Right lobe of liver (tissue), 6 donors: ENCODE results near the gene GPRIN3. TPM values are rescaled to one million over a fixed set of nuclear protein-coding genes. Genes with fewer than 3 reads are reported as not detected.
A peak's percentile ranks its signal among the peaks of the same experiment; 100 is the strongest.

ENCODE experiments used
- ATAC-seq, 4 donors: fragments of 200-7000 bp; cut with Tn5 transposase; one replicate each; pipeline ENCODE4 v1.9.1; 2020; ENCODE audit warnings: mild to moderate bottlenecking in 4 of 4, moderate library complexity in 4 of 4
- DNase-seq, 3 donors: peaks; one replicate each; pipeline ENCODE4 v3.0.0-alpha.2; 2020
- H3K27ac ChIP-seq, 3 donors: fragments of 200-600 bp; one replicate each; pipeline ENCODE4 v1.8.0; 2022
- H3K27me3 ChIP-seq, 2 donors: fragments of 200-600 bp; one replicate each; pipeline ENCODE4 v1.8.0; 2022
- H3K36me3 ChIP-seq, 4 donors: fragments of 200-600 bp; sonication (generic) in 1 of 4; one replicate each; pipeline versions ENCODE4 v1.5.1 to v1.8.0; 2017 to 2022; ENCODE audit warnings: control low read depth in 1 of 4
- H3K4me1 ChIP-seq, 4 donors: fragments of 200-600 bp; sonication (generic) in 1 of 4; one replicate each; pipeline versions ENCODE4 v1.5.1 to v1.8.0; 2017 to 2022; ENCODE audit warnings: control low read depth in 1 of 4
- H3K4me3 ChIP-seq, 3 donors: fragments of 200-600 bp; one replicate each; pipeline ENCODE4 v1.8.0; 2022
- H3K9me3 ChIP-seq, 4 donors: fragments of 200-600 bp; sonication (generic) in 1 of 4; one replicate each; pipeline versions ENCODE4 v1.5.1 to v1.8.0; 2017 to 2022; ENCODE audit warnings: control low read depth in 1 of 4
- POLR2A ChIP-seq: fragments of 450-650 bp; IDR thresholded peaks from one replicate; pipeline ENCODE4 v1.6.1; 2017; ENCODE audit warnings: antibody characterized with exemption, mild to moderate bottlenecking
- WGBS: methylation state at CpG from one replicate; pipeline ENCODE4 v1.1.6; 2018; ENCODE audit warnings: low coverage, low lambda C conversion rate; ENCODE audit not compliant: insufficient coverage; ENCODE audit errors: missing lambda C conversion rate; 5-methylcytosine and 5-hydroxymethylcytosine counted together
- intact Hi-C, 2 donors: fragments of 100-400 bp; cut with DNase I; formaldehyde crosslinking; loops; one replicate each; pipeline versions ENCODE4 v1.11.2 to v1.14.1; 2022
- total RNA-seq, 6 experiments: library from RNA; depleted of rRNA in 2 of 6; stranded (reverse); fragments of >200 nt in 2 of 6; fragmentation: NEBNext Ultra II Directional in 3 of 6; extraction: Animal tissue kit (Norgen Biotek cat#: 25700) in 3 of 6; gene quantifications; one replicate each; pipeline versions ENCODE4 v1.1.0 to v1.2.4, GENCODE V29; 2016 to 2023
- TF ChIP-seq, protein P1 (sequence below), 4 donors: fragments of 200-600 bp in 3 of 4; fragments of 450-650 bp in 1 of 4; IDR thresholded peaks; one replicate each; pipeline versions ENCODE4 v1.5.1 to v1.8.0; 2016 to 2022; ENCODE audit warnings: antibody characterized with exemption in 4 of 4, mild to moderate bottlenecking in 2 of 4
- donor health status: DM: no; HTN: yes; CAD: no.
- donor health status: DM: no; HTN: no; CAD: no.
- donor health status: DM: no; HTN: no; CAD: no.
- donor health status: DM: no; HTN: yes; CAD: no.
- donor health status: DM: no; HTN: yes; CAD: no.

The GPRIN3 gene
- total RNA-seq, 6 experiments from 2014 or later: 0.29 to 7.9 (median 3.9) TPM

- Histone ChIP-seq H3K9me3 (no peaks in the 10 kb centered on the region), H3K27ac (peak overlapping the region; percentile 80 to 88 (median 87)), H3K4me3 (peak overlapping the region; percentile 14 to 53 (median 23)), H3K36me3 (no peaks in the 10 kb centered on the region), H3K27me3 (no peaks in the 10 kb centered on the region), H3K4me1 (peaks cover 0 to 24% (median 0%) of the 10 kb centered on the region in 4 donors)
- intact Hi-C loops: no loop called here
- DNase-seq (no peak), ATAC-seq (peak; percentile 79 to 93 (median 87))
- WGBS: 4% methylated on average over 10 of the region's 10 CpGs
- TF ChIP-seq, protein P1, sequence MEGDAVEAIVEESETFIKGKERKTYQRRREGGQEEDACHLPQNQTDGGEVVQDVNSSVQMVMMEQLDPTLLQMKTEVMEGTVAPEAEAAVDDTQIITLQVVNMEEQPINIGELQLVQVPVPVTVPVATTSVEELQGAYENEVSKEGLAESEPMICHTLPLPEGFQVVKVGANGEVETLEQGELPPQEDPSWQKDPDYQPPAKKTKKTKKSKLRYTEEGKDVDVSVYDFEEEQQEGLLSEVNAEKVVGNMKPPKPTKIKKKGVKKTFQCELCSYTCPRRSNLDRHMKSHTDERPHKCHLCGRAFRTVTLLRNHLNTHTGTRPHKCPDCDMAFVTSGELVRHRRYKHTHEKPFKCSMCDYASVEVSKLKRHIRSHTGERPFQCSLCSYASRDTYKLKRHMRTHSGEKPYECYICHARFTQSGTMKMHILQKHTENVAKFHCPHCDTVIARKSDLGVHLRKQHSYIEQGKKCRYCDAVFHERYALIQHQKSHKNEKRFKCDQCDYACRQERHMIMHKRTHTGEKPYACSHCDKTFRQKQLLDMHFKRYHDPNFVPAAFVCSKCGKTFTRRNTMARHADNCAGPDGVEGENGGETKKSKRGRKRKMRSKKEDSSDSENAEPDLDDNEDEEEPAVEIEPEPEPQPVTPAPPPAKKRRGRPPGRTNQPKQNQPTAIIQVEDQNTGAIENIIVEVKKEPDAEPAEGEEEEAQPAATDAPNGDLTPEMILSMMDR (IDR thresholded peaks at IDR 0.05): no peak
- TF ChIP-seq POLR2A: peak; percentile 80
These were observed 8.3 kb downstream of the GPRIN3 start for GRCh38 chr4:89299153-89299791.

- 8% methylated on average over 2 of the region's 2 CpGs for WGBS
- Histone ChIP-seq H3K36me3 (no peaks in the 10 kb centered on the region), H3K4me3 (peak overlapping the region; percentile 14 to 53 (median 23)), H3K9me3 (no peaks in the 10 kb centered on the region), H3K4me1 (peaks cover 0 to 29% (median 0%) of the 10 kb centered on the region in 4 donors), H3K27me3 (no peaks in the 10 kb centered on the region), H3K27ac (peak overlapping the region; percentile 80 to 88 (median 87))
- intact Hi-C loops: no loop called here
- no peak for DNase-seq
- no peak for TF ChIP-seq POLR2A
- TF ChIP-seq, protein P1 (IDR thresholded peaks at IDR 0.05): peak in 1 of 4 donors; percentile 11
- ATAC-seq: peak; percentile 45 to 66 (median 56)
These were observed 8.8 kb downstream of the GPRIN3 start for GRCh38 chr4:89298788-89299152.

DNA sequence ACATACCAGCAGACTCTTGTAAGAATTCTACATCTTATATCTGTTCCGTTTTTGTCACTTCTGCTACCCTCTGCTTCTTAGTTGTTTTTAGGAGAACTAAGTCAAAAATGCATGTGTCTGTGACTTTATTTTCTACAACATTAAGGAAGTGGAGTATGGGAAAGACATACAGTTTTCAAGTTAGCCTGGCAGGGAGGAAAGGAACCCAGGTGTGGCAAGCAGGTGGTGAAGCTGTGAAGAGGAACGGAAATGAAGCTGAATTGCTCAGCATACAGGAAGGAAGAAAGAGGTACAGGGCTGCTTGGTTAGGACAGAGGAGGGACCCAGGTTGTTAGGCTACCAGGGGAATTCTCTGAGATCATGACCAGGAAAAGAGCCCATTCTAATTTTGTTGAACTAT lies 9.4 kb downstream of the GPRIN3 start:
- Histone ChIP-seq H3K27ac (peak overlapping the region; percentile 80 to 88 (median 87)), H3K4me1 (peaks cover 0 to 33% (median 0%) of the 10 kb centered on the region in 4 donors), H3K9me3 (no peaks in the 10 kb centered on the region), H3K27me3 (no peaks in the 10 kb centered on the region), H3K36me3 (no peaks in the 10 kb centered on the region), H3K4me3 (peak overlapping the region in 1 of 3 donors; percentile 53)
- 20% methylated on average over 2 of the region's 2 CpGs for WGBS
- ATAC-seq (peak in 3 of 4 donors; percentile 5 to 31 (median 8)), DNase-seq (no peak)
- no peak for TF ChIP-seq POLR2A
- TF ChIP-seq, protein P1 (IDR thresholded peaks at IDR 0.05): no peak
- intact Hi-C loops: no loop called here

- H3K27ac ChIP-seq: peak overlapping the region in 2 of 3 donors; percentile 80 to 87
- no peaks in the 10 kb centered on the region for H3K27me3 ChIP-seq
- peaks cover 0 to 33% (median 0%) of the 10 kb centered on the region in 4 donors for H3K4me1 ChIP-seq
- H3K36me3 ChIP-seq: no peaks in the 10 kb centered on the region
- ATAC-seq (no peak), DNase-seq (no peak)
- intact Hi-C loops: no loop called here
- no peaks in the 10 kb centered on the region for H3K9me3 ChIP-seq
- WGBS: 39% methylated on average over 2 of the region's 2 CpGs
- H3K4me3 ChIP-seq: no peak overlapping the region
- no peak for TF ChIP-seq POLR2A
- TF ChIP-seq, protein P1 (IDR thresholded peaks at IDR 0.05): no peak
These were observed 10.7 kb downstream of the GPRIN3 start for GRCh38 chr4:89296896-89297295.
